Keratinocyte (primary cell): ENCODE measurements around the gene TRAF3. TPM values are rescaled to one million over a fixed set of nuclear protein-coding genes. Genes with fewer than 3 reads are reported as not detected.

Source experiments
- DNase-seq: peaks from one replicate; pipeline ENCODE4 v3.0.0-alpha.2; 2011; ENCODE audit warnings: low read depth, missing footprints, low spot score
- FAIRE-seq: peaks from 2 replicates; lab custom pipeline; 2011; peaks lifted over from hg19 to GRCh38; lab: Jason Lieb, UNC
- H2AFZ ChIP-seq: 2 replicates; pipeline ENCODE4 v1.6.0; 2012; ENCODE audit warnings: low read length, control low read depth, inconsistent platforms; ENCODE audit not compliant: control insufficient read depth
- H3K27ac ChIP-seq: 2 replicates; pipeline ENCODE4 v1.5.1; 2011; ENCODE audit warnings: low read length; ENCODE audit not compliant: control insufficient read depth, insufficient read depth
- H3K27me3 ChIP-seq: 3 replicates; pipeline ENCODE4 v1.6.0; 2011; ENCODE audit warnings: low read length; ENCODE audit not compliant: control insufficient read depth, insufficient read depth; ENCODE audit errors: extremely low read depth
- H3K36me3 ChIP-seq, 2 experiments: 2 replicates in 1 of 2; 3 replicates in 1 of 2; pipeline ENCODE4 v1.5.1; 2011; ENCODE audit warnings: low read length in 2 of 2, mild to moderate bottlenecking in 1 of 2; ENCODE audit not compliant: control insufficient read depth in 2 of 2, insufficient read depth in 2 of 2; ENCODE audit errors: extremely low read depth in 1 of 2
- H3K4me1 ChIP-seq: 3 replicates; pipeline ENCODE4 v1.5.1; 2011; ENCODE audit warnings: low read length; ENCODE audit not compliant: control insufficient read depth, insufficient read depth; ENCODE audit errors: extremely low read depth
- H3K4me2 ChIP-seq: 3 replicates; pipeline ENCODE4 v1.6.0; 2011; ENCODE audit warnings: low read depth, low read length; ENCODE audit not compliant: control insufficient read depth, insufficient read depth; ENCODE audit errors: extremely low read depth
- H3K4me3 ChIP-seq, 3 experiments: fragments of 200-600 bp in 1 of 3; sonication (generic) in 1 of 3; 2 replicates in 2 of 3; 3 replicates in 1 of 3; pipeline ENCODE4 v1.5.1; 2011 to 2016; ENCODE audit warnings: low read length in 3 of 3, mild to moderate bottlenecking in 3 of 3, control low read depth in 2 of 3, inconsistent platforms in 1 of 3, low read depth in 1 of 3, mixed read lengths in 1 of 3, mixed run types in 1 of 3, moderate library complexity in 1 of 3; ENCODE audit not compliant: control insufficient read depth in 2 of 3, insufficient read depth in 2 of 3; ENCODE audit errors: extremely low read depth in 1 of 3
- H3K79me2 ChIP-seq: 2 replicates; pipeline ENCODE4 v1.6.0; 2012; ENCODE audit warnings: low read length; ENCODE audit not compliant: control insufficient read depth, insufficient read depth
- H3K9ac ChIP-seq: 3 replicates; pipeline ENCODE4 v1.6.0; 2011; ENCODE audit warnings: low read length; ENCODE audit not compliant: control insufficient read depth, insufficient read depth; ENCODE audit errors: extremely low read depth
- H3K9me1 ChIP-seq: 3 replicates; pipeline ENCODE4 v1.6.0; 2011; ENCODE audit warnings: low read length; ENCODE audit not compliant: control insufficient read depth, insufficient read depth; ENCODE audit errors: extremely low read depth
- H3K9me3 ChIP-seq: 2 replicates; pipeline ENCODE4 v1.5.1; 2012; ENCODE audit warnings: low read depth, low read length; ENCODE audit not compliant: control insufficient read depth
- H4K20me1 ChIP-seq: 3 replicates; pipeline ENCODE4 v1.6.0; 2011; ENCODE audit warnings: low read length; ENCODE audit not compliant: control insufficient read depth, insufficient read depth; ENCODE audit errors: extremely low read depth
- EZH2 ChIP-seq: IDR thresholded peaks from one replicate; pipeline ENCODE4 v1.6.1; 2012; ENCODE audit warnings: inconsistent platforms, mild to moderate bottlenecking, low read length, moderate library complexity
- dilution Hi-C: fragments of 300-500 bp; cut with MboI; formaldehyde crosslinking; loops from one replicate; pipeline ENCODE4 v1.7.0; 2020; ENCODE audit warnings: low sequenced_read_pairs; ENCODE audit not compliant: extremely low pct_ligation_motif_present
- polyA plus RNA-seq, 5 experiments: library from polyadenylated mRNA; depleted of rRNA in 3 of 5; stranded (reverse) in 3 of 5; stranded (forward) in 1 of 5; unstranded in 1 of 5; fragments of >200 nt; gene quantifications; 1 replicate in 1 of 5; 2 replicates in 3 of 5; 3 replicates in 1 of 5; pipeline versions ENCODE4 v1.2.1 to v1.2.3, GENCODE V29; 2011 to 2012; ENCODE audit warnings: missing spikeins in 2 of 5, low read depth in 1 of 5, low replicate concordance in 1 of 5
- TF ChIP-seq, protein P1 (sequence below), 3 experiments: IDR thresholded peaks in 1 of 3; conservative IDR thresholded peaks in 1 of 3; optimal IDR thresholded peaks in 1 of 3; 2 replicates in 2 of 3; 3 replicates in 1 of 3; pipeline versions ENCODE3 to v1.5.1; 2011; ENCODE audit warnings: low read length in 3 of 3, mild to moderate bottlenecking in 3 of 3, moderate library complexity in 2 of 3, control low read depth in 1 of 3, inconsistent platforms in 1 of 3; ENCODE audit not compliant: insufficient read depth in 2 of 3; ENCODE audit errors: extremely low read depth in 1 of 3

Gene TRAF3
- polyA plus RNA-seq, 1 donor (not counting 4 experiments of a cell fraction or from before 2014, with no cell fraction given) = 12.5 TPM

DNA sequence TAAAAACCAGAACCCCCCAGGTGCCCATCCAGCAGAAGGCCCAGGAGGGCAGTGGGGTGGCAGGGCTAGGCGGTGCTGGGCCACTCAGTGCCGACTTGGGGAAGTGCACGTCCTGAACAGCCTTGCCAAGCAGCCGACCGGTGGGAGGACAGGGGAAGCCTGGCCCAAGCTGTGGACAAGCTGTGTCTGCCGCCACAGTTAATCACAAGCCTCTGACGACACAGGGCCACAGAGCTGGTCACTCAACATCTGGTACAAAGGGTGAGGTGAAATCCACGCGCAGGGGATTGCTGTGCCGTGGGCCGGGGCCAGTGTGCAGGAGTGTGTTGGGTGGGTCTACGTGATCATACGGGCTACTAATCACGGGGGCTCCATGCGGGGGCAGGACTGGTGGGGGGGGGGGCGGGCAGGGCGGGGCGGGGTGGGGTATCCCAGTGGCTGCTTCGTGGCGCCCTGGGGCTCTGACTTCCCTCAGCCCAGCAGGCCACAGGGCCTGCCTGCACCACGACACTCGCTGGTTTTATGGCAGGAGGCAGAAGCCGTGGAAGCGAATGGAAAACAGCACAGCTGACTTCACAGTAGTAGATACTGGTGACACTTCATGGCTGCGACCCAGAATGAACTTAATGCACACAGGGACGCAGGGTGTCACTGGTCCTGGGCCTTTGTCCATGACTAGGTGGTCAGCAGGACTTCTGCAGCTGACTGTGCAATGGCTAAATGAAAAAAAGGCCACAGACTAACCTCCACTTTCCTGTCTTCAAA, 155.4 kb downstream of the TRAF3 start:
- H3K27ac ChIP-seq = no peak overlapping the region
- peaks cover 10% of the 10 kb centered on the region for H3K4me1 ChIP-seq
- FAIRE-seq = no peak
- peaks cover 4 to 12% of the 10 kb centered on the region in 2 experiments for H3K36me3 ChIP-seq
- no peak for TF ChIP-seq EZH2
- TF ChIP-seq, protein P1, sequence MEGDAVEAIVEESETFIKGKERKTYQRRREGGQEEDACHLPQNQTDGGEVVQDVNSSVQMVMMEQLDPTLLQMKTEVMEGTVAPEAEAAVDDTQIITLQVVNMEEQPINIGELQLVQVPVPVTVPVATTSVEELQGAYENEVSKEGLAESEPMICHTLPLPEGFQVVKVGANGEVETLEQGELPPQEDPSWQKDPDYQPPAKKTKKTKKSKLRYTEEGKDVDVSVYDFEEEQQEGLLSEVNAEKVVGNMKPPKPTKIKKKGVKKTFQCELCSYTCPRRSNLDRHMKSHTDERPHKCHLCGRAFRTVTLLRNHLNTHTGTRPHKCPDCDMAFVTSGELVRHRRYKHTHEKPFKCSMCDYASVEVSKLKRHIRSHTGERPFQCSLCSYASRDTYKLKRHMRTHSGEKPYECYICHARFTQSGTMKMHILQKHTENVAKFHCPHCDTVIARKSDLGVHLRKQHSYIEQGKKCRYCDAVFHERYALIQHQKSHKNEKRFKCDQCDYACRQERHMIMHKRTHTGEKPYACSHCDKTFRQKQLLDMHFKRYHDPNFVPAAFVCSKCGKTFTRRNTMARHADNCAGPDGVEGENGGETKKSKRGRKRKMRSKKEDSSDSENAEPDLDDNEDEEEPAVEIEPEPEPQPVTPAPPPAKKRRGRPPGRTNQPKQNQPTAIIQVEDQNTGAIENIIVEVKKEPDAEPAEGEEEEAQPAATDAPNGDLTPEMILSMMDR (optimal IDR thresholded peaks at IDR 0.05 in 1 of 3, IDR thresholded peaks at IDR 0.05 in 1 of 3, conservative IDR thresholded peaks at IDR 0.05 in 1 of 3; ENCODE audit: extremely low read depth in 1 of 3, insufficient read depth in 2 of 3, low read length in 3 of 3) = no peak
- no peak overlapping the region for H3K9ac ChIP-seq
- dilution Hi-C loops = no loop called here
- no peak overlapping the region for H2AFZ ChIP-seq
- peaks cover 20% of the 10 kb centered on the region for H3K27me3 ChIP-seq
- no peaks in the 10 kb centered on the region for H3K79me2 ChIP-seq
- H3K9me3 ChIP-seq = no peaks in the 10 kb centered on the region
- DNase-seq = no peak
- peaks cover 3% of the 10 kb centered on the region for H4K20me1 ChIP-seq
- H3K4me3 ChIP-seq = no peak overlapping the region
- no peaks in the 10 kb centered on the region for H3K9me1 ChIP-seq
- no peak overlapping the region for H3K4me2 ChIP-seq

DNA sequence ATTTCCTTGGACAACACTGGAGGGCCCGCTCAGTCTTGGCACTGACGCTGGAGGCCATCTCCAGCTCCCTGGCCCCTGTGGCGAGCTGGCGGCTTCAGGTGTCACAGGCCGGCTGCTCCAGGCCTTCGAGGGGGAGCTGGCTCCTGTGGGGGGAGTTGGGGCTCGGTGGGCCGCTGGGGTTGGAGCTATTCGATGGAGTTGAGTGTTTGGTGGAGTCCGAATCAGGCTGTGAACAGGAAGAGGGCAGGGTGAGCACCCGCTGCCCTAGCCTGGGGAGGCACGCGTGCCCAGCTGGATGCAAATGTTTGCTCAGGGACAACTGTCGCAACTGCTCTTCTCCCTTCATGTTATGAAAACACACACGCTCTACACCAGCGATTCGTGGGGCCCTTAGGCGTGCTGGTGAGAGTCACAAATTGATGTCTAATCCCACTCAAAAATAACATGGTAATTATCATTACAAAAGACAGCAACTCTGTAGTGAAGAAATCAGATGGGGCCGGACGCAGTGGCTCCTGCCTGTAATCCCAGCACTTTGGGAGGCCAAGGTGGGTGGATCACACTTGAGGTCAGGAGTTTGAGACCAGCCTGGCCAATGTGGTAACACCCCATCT, 156.5 kb downstream of the TRAF3 start:
- H3K9me1 ChIP-seq = no peaks in the 10 kb centered on the region
- no peaks in the 10 kb centered on the region for H3K79me2 ChIP-seq
- H2AFZ ChIP-seq = no peak overlapping the region
- peaks cover 2% of the 10 kb centered on the region for H3K4me1 ChIP-seq
- TF ChIP-seq EZH2 = no peak
- TF ChIP-seq, protein P1 (optimal IDR thresholded peaks at IDR 0.05 in 1 of 3, IDR thresholded peaks at IDR 0.05 in 1 of 3, conservative IDR thresholded peaks at IDR 0.05 in 1 of 3; ENCODE audit: extremely low read depth in 1 of 3, insufficient read depth in 2 of 3, low read length in 3 of 3) = no peak
- DNase-seq = no peak
- no peak overlapping the region for H3K4me3 ChIP-seq
- no peaks in the 10 kb centered on the region for H3K9me3 ChIP-seq
- H3K27me3 ChIP-seq = peaks cover 17% of the 10 kb centered on the region
- dilution Hi-C loops = no loop called here
- H3K36me3 ChIP-seq = peaks cover 4 to 19% of the 10 kb centered on the region in 2 experiments
- peaks cover 3% of the 10 kb centered on the region for H4K20me1 ChIP-seq
- H3K4me2 ChIP-seq = no peak overlapping the region
- no peak overlapping the region for H3K27ac ChIP-seq
- no peak overlapping the region for H3K9ac ChIP-seq
- no peak for FAIRE-seq
